Islet of Langerhans (tissue), 1 donor: ENCODE measurements around the gene SP140L.
"Not testable (repeated sequence)": the region's sequence is repeated elsewhere in the genome, so short reads cannot be mapped to it uniquely, and the experiment has no call there.

Experiments
- FAIRE-seq: peaks from one replicate; lab custom pipeline; 2011; peaks lifted over from hg19 to GRCh38; lab: Jason Lieb, UNC

Gene SP140L

GRCh38 chr2:230326453-230327417 lies at the start of gene SP140L:
SP140L (plus strand) TSS chr2:230327193; CDS start chr2:230327270, 77 bp downstream.
- no peak for FAIRE-seq

DNA sequence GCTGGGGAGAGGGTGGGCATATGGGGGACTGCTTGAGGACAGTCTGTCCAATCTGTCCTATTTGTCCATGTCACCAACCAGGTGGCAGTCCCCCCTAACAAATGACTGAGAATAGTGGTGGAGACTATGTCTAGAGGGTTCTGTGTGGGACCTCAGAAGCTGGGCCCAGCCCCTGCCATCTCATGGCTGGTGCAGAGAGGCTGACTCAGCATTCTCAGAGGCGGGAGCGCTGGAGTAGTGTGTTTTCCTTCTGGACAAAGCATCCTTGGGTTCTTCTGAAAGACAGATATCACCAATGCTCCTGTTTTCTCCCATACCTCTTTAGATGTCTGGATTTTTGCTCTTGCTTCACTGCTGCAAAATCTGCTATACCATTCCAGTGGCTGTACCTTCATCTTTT lies 44.1 kb upstream of the SP140L start:
- FAIRE-seq, result no peak

DNA sequence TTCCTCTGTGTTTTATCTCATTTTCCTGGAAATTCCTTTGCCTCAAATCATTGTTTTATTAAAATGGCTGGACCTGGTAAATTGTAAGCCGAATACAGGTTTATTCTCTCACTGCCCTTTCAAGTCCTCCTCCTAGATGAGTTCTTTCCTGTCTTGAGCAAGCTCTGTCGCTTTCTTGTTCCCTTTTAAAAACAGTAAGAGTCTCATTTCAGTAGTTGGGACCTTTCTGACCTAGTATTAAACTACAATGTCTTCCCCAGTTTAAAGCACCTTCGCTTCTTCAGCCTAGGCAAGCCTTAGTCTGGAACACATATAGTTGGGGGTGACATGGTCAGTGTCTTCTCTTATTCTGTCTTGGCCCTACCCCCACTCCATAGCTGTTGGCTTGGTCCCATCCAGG lies 40.9 kb upstream of the SP140L start:
- no peak for FAIRE-seq

DNA sequence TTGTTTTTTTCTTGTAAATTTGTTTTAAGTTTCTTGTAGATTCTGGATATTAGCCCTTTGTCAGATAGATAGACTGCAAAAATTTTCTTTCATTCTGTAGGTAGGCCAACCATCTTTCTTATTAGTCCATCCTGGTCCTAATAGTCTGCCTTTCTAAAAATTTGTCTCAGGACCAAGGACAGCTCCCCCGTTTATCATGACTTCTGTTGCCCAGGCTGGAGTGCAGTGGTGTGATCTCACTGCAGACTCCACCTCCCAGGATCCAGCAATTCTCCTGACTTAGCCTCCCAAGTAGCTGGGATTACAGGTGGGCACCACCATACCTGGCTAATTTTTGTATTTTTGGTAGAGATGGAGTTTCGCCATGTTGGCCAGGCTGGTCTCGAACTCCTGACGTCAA lies 37.7 kb upstream of the SP140L start:
- FAIRE-seq, result not testable (repeated sequence)

DNA sequence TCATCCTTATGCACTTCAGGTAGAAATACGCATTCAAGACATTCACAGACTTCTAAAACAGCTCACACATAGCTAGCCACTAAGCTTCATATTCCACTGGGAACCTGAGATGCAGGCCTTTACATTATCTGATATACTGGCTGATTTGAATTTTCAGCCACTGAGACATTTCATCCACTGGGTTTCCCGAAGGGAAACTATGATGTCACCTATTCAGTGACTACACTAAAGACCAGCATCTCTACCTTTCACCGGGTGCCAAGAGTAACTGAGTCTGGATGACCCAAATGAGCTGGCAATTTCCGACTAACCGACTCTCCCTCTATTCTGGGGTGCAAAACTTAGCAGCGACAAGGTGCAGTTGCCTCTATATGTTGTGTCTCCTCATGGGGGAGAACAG lies 31.8 kb upstream of the SP140L start:
- no peak for FAIRE-seq

GRCh38 chr2:230296917-230297316 lies 30.1 kb upstream of the SP140L start:
- FAIRE-seq, result no peak

- no peak for FAIRE-seq
Measured at GRCh38 chr2:230299618-230300017, 27.4 kb upstream of the SP140L start.

DNA sequence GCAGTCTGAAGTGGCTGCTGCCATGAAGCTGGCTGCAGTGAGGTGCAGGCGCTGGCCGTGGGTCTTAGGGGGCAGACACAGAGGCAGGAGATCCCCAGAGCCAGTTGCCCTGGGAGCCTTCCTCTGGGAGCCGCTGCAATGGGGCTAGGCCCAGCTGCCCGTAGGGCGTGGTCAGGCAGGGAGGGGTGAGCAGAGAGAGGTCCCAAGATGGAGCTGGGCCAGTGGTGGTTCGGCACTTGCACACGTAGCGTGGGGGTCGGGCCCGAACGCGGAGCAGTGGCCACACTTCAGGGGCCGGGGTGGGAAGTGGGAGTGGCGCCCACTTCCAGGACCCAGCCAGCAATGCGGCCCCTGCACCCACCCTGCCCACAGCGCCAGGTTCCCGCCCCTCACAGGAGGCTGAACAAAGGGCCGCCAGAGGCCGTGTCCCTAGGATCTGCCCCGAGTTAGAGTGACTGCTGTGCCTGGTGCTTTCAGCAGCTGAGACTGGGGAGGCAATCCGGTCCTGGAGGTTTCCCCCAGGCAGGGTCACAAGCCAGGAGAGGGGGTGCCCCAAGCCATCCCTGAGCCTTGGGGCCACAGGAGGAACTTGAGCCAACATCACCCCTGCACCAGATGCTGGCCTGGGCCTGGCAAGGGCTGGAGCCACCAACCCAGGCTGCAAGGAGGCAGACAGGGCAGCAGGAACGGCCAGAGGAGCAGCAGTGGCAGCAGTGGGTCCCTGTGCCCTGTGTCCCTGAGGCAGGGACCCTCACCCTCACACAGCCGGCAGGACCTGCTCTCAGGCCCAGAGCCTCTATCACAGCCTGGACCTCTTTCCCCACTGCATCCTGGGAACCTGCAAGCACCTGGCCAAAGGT lies 21.3 kb upstream of the SP140L start:
- FAIRE-seq, result no peak

DNA sequence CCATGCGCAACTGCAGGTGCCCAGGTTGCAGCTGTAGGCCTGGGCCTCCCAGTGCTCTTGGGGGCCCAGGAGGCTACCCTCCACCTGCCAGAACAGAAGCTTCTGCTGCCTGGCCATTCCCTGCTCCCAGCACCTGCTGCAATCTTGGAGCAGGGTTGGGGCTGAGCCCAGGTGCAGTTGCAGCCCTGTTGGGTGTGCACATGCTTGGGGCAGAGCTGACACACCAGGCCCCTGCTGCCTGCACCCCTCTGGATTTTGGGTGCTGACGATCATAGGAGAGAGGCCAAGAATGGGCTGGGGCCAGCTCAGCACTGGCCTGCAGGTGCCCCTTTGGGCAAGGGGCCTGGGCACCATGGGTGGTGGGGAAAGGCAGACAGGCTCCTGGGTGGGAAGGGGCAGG lies 20.5 kb upstream of the SP140L start:
- no peak for FAIRE-seq

- no peak for FAIRE-seq
Measured at GRCh38 chr2:230307485-230307884, 19.5 kb upstream of the SP140L start.

DNA sequence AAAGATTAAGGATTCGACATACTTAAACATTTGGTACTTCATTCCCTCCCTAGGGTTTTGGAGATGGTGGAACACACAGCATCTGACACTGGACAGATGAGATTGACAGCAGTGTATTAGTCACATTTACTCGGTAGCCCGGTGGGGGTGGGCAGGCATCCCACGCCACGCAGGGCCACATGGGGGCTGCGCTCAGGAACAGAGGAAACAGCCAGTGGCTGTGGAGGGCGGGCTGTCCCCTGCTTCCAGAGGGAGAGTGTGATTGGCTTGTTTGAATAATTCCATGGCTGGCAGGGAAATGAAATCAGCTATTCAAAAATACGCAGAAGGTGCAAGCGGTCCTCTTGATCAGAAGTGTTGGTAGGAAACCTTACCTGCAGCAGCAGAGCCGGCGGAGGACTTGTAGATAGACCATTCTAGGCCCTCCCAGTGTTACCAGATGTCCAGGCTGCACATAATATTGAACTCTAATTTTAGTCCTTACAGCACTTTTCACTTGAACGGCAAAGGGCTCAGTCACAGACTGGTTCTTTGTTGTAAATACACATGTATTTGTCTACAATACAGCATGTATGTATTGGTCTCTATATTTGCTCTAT lies 18.5 kb upstream of the SP140L start:
- no peak for FAIRE-seq

GRCh38 chr2:230310792-230311191 lies 16.2 kb upstream of the SP140L start:
- FAIRE-seq, result not testable (repeated sequence)

GRCh38 chr2:230311634-230312033 lies 15.4 kb upstream of the SP140L start:
- not testable (repeated sequence) for FAIRE-seq

DNA sequence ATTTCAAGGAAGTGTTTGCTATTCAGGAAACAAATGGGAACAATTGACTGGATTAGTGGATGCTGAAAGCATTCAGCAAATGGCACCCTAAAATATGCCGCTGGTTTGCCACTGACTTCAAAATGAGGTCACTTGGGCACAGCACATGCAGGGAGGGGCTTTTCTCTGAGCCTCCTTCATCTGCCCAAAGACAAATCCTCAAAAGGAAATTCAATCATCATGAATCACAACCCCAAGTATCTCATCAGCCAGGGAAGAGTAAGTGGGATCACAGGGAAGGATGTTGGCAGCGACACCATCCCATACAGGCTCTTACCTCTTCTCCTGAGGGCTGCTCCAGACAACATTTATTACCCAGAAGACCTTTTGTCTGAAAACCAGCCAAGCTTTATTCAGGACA lies 14.4 kb upstream of the SP140L start:
- FAIRE-seq, result no peak

GRCh38 chr2:230317366-230317765 lies 9.6 kb upstream of the SP140L start:
- FAIRE-seq, result no peak

DNA sequence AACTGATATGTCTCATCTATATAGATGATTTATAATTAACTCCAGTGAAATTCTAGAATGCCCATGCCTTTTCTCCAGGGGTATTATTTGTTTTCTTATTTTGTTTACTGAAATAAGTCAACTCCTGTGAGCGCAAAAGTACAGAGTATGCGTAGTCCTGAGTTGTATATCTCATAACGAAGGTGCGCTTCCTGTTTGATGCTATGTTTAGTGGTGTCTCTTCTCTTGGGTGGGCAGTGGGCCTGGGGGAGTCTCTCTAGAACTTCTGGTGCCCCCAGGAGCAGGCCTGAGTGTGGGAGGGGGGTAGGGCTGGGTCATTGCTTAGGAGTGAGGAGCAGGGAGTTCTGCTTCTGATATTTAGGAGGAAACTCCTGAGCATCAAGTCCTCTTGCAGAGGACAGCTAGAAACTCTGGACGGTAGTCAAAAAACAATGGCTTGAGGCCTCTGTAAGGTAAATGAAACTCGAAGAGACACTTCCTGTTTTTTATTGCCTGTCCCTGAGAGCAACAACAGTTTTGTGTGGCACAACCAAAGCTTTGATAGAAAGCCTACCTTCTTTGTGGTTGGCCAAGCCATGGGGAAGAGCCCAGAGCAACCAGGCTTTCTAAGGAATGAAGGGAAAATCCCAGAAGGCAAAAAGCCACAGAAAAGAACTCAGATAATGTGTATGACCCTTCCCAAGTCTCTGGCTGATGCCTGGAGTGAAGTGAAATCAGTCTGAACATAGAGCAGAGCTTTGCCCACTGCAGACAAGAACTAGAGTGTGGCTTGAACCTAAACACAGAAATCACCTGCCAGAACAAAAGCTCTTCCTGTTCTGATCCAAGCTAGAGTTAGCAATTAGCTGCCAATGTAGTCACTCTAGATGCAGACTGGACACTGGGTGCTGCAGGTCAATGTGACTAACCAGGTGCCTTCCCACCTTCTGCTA lies 8.5 kb upstream of the SP140L start:
- no peak for FAIRE-seq

GRCh38 chr2:230319211-230319862 lies 7.7 kb upstream of the SP140L start:
- no peak for FAIRE-seq

- FAIRE-seq, result no peak
Measured at GRCh38 chr2:230321031-230321430, 6.0 kb upstream of the SP140L start.

DNA sequence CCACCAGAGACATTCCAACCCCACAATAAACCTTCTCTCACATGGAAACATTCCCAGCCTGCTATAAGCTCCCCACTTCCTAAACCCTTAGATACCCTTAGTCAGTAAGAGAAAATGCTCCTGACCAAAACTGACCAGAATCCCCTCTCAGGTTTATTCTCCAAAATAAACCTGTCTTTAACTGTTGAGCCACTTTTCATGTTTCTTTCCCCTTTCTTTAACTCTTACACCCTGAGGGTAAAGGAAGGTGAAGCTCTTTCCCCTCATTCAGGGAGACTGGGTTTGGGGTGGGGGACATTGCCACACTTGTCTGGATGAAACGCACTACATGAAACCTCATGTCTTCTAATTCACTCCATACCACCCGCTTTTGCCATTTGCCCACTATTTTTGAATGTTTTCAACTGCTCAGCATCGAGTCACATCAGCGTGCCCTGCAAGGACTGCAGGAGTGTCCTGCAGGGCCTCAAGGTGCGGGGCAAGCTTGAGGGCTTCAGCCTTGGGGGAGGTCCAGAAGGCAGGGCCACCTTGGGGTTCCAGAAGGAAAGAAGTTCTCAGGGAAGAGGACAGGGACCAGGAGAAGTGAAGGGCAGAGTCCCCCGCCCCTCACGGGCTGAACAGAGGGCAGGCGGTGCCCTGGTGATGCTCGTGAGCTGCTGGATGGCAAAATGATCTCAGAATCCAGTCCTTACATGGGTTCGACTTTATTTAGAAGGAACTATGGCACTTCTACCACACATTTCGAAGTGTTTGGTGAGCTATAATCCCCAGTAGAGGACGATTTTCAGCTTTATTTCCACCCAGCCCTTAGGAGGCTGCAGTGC lies 4.2 kb upstream of the SP140L start:
- FAIRE-seq, result no peak
